K562 (cell line): ENCODE measurements around the gene RIPK4. TPM values are rescaled to one million over a fixed set of nuclear protein-coding genes. Genes with fewer than 3 reads are reported as not detected.

ENCODE experiments used
- ATAC-seq: fragments of 200-7000 bp; cut with Tn5 transposase; 3 replicates; pipeline ENCODE4 v1.9.1; 2020; ENCODE audit warnings: moderate library complexity
- BruUV-seq: library from RNA; stranded (reverse); fragments of 400-500 nt; replicated peaks from 2 replicates; lab custom pipeline; 2021; lab: Mats Ljungman, UMichigan
- CTCF ChIA-PET: fragments of 300-600 bp; formaldehyde crosslinking; extraction: SDS; loops from one replicate; lab custom pipeline; 2021; ENCODE audit warnings: low intra/inter-chr PET ratio; lab: Yijun Ruan, JAX
- POLR2A ChIA-PET: fragments of 300-600, 350-650 bp; sonication (Branson Sonifier 250); formaldehyde crosslinking; extraction: SDS; loops from one replicate; lab custom pipeline; 2021; ENCODE audit warnings: antibody characterized with exemption, inconsistent platforms; lab: Yijun Ruan, JAX
- DNase-seq, 4 experiments: peaks; one replicate each; pipeline versions ENCODE4 v3.0.0 to v3.0.0-alpha.2; 2011 to 2018; ENCODE audit warnings: low spot score in 3 of 4, mixed read lengths in 3 of 4; ENCODE audit errors: extremely low read depth in 1 of 4
- FAIRE-seq: peaks from 2 replicates; lab custom pipeline; 2011; peaks lifted over from hg19 to GRCh38; lab: Jason Lieb, UNC
- H2AFZ ChIP-seq: 2 replicates; pipeline ENCODE4 v1.6.0; 2011; ENCODE audit warnings: low read depth, low read length, control low read depth, inconsistent platforms
- H3K27ac ChIP-seq: fragments of 200-600 bp; 3 replicates; pipeline ENCODE4 v1.8.0; 2011; ENCODE audit warnings: low read depth, mild to moderate bottlenecking, control low read depth, inconsistent platforms, low read length, moderate library complexity, mixed read lengths; ENCODE audit errors: extremely low read depth
- H3K27me3 ChIP-seq, 2 experiments: fragments of 300-600 bp in 1 of 2; 2 replicates in 1 of 2; 3 replicates in 1 of 2; pipeline versions ENCODE4 v1.6.0 to v1.8.0; 2011; ENCODE audit warnings: inconsistent platforms in 2 of 2, low read length in 2 of 2, mild to moderate bottlenecking in 1 of 2, mixed read lengths in 1 of 2, moderate library complexity in 1 of 2; ENCODE audit not compliant: control insufficient read depth in 2 of 2, insufficient read depth in 2 of 2
- H3K36me3 ChIP-seq: fragments of 300-600 bp; 3 replicates; pipeline ENCODE4 v1.8.0; 2011; ENCODE audit warnings: mild to moderate bottlenecking, low read length, inconsistent platforms; ENCODE audit not compliant: control insufficient read depth, insufficient read depth
- H3K4me1 ChIP-seq, 2 experiments: fragments of 200-600 bp in 1 of 2; replicated peaks in 1 of 2; 2 replicates in 1 of 2; 3 replicates in 1 of 2; pipeline versions ENCODE4 v1.5.1 to v1.8.0; 2011; ENCODE audit warnings: inconsistent platforms in 2 of 2, low read length in 2 of 2, mild to moderate bottlenecking in 1 of 2, mixed read lengths in 1 of 2, moderate library complexity in 1 of 2; ENCODE audit not compliant: control insufficient read depth in 2 of 2, insufficient read depth in 2 of 2
- H3K4me2 ChIP-seq: 2 replicates; pipeline ENCODE4 v1.6.1; 2011; ENCODE audit warnings: low read length, control low read depth, inconsistent platforms, mixed read lengths; ENCODE audit not compliant: insufficient read depth
- H3K4me3 ChIP-seq: fragments of 200-600 bp; sonication (generic), shearing (Covaris generic); 2 replicates; pipeline ENCODE4 v1.5.1; 2016; ENCODE audit warnings: control low read depth, inconsistent platforms
- H3K79me2 ChIP-seq: fragments of 200-600 bp; 3 replicates; pipeline ENCODE4 v1.8.0; 2011; ENCODE audit warnings: low read length, inconsistent platforms; ENCODE audit not compliant: control insufficient read depth, insufficient read depth
- H3K9ac ChIP-seq, 2 experiments: 2 replicates each; pipeline versions ENCODE4 v1.6.0 to v1.6.1; 2011; ENCODE audit warnings: low read depth in 2 of 2, low read length in 2 of 2, control low read depth in 1 of 2, inconsistent platforms in 1 of 2, mild to moderate bottlenecking in 1 of 2, mixed read lengths in 1 of 2; ENCODE audit not compliant: insufficient read depth in 1 of 2
- H3K9me1 ChIP-seq: one replicate; pipeline ENCODE4 v1.6.0; 2011; ENCODE audit warnings: inconsistent platforms, mild to moderate bottlenecking, low read length, moderate library complexity; ENCODE audit not compliant: control insufficient read depth, insufficient read depth
- H3K9me3 ChIP-seq: replicated peaks from 2 replicates; pipeline ENCODE4 v1.5.1; 2011; ENCODE audit warnings: low read depth, low read length, inconsistent platforms; ENCODE audit not compliant: control insufficient read depth, insufficient read depth
- H4K20me1 ChIP-seq: replicated peaks from 2 replicates; pipeline ENCODE4 v1.6.1; 2011; ENCODE audit warnings: low read length, inconsistent platforms, mixed read lengths; ENCODE audit not compliant: control insufficient read depth, insufficient read depth
- BCOR ChIP-seq: fragments of 450-650 bp; IDR thresholded peaks from 2 replicates; pipeline ENCODE4 v1.6.1; 2016
- C11orf30 ChIP-seq: fragments of 450-650 bp; IDR thresholded peaks from 2 replicates; pipeline ENCODE4 v1.6.1; 2016; ENCODE audit warnings: low read depth, mild to moderate bottlenecking
- CBX2 ChIP-seq: fragments of 200-600 bp; sonication (generic); IDR thresholded peaks from one replicate; pipeline ENCODE4 v1.6.1; 2012; ENCODE audit warnings: mild to moderate bottlenecking, low read length, inconsistent platforms; ENCODE audit not compliant: insufficient read depth, poor library complexity, severe bottlenecking
- DIDO1 ChIP-seq: fragments of 450-650 bp; IDR thresholded peaks from 2 replicates; pipeline ENCODE4 v1.6.1; 2016; ENCODE audit warnings: low read depth, missing biosample characterization, missing genetic modification characterization
- KAT7 ChIP-seq: sonication (generic); formaldehyde crosslinking; IDR thresholded peaks from 2 replicates; pipeline ENCODE4 v1.8.0; 2022; ENCODE audit warnings: missing genetic modification reagents, mild to moderate bottlenecking, borderline replicate concordance
- MAFF ChIP-seq: IDR thresholded peaks from 2 replicates; pipeline ENCODE4 v1.6.1; 2012; ENCODE audit warnings: low read length, improper control_type of control experiment
- MAFG ChIP-seq: fragments of 450-650 bp; conservative IDR thresholded peaks from 2 replicates; pipeline ENCODE4 v1.6.1; 2016; ENCODE audit warnings: missing genetic modification characterization, missing compliant biosample characterization
- MAFK ChIP-seq: IDR thresholded peaks from 2 replicates; pipeline ENCODE4 v1.6.1; 2011; ENCODE audit warnings: low read length, improper control_type of control experiment
- NFE2 ChIP-seq: IDR thresholded peaks from 2 replicates; pipeline ENCODE4 v1.6.1; 2014; ENCODE audit warnings: antibody characterized with exemption, low read depth
- SIN3B ChIP-seq: fragments of 450-650 bp; IDR thresholded peaks from 2 replicates; pipeline ENCODE4 v1.6.1; 2017; ENCODE audit warnings: low read depth, mild to moderate bottlenecking, moderate library complexity
- SMARCB1 ChIP-seq: IDR thresholded peaks from 2 replicates; pipeline ENCODE4 v1.6.1; 2011; ENCODE audit warnings: improper control_type of control experiment, low read depth; ENCODE audit not compliant: insufficient read length
- SMARCC2 ChIP-seq: fragments of 450-650 bp; IDR thresholded peaks from 2 replicates; pipeline ENCODE4 v1.6.1; 2017; ENCODE audit warnings: antibody characterized with exemption, moderate library complexity, mild to moderate bottlenecking, low read depth
- TAF7 ChIP-seq: fragments of 450-650 bp; IDR thresholded peaks from 2 replicates; pipeline ENCODE4 v1.6.1; 2016; ENCODE audit warnings: missing genetic modification characterization, missing compliant biosample characterization
- ZKSCAN1 ChIP-seq: fragments of 150-350 bp; IDR thresholded peaks from 2 replicates; pipeline ENCODE4 v1.6.1; 2016; ENCODE audit warnings: low read depth, low read length
- ZKSCAN3 ChIP-seq: fragments of 250-450 bp; sonication (Bioruptor Pico); IDR thresholded peaks from 2 replicates; pipeline ENCODE4 v1.4.0; 2020
- ZNF316 ChIP-seq: fragments of 450-650 bp; IDR thresholded peaks from 2 replicates; pipeline ENCODE4 v1.6.1; 2016
- WGBS: fragments of 100-300 bp; shearing (Covaris generic); methylation state at CpG from one replicate; pipeline ENCODE4 v1.1.6; 2016; ENCODE audit warnings: low coverage, mixed read lengths; ENCODE audit not compliant: insufficient coverage; ENCODE audit errors: missing lambda C conversion rate; 5-methylcytosine and 5-hydroxymethylcytosine counted together
- in situ Hi-C: fragments of 300-500 bp; cut with MboI; formaldehyde crosslinking; loops from 4 replicates; pipeline ENCODE4 v1.15.0; 2018; ENCODE audit warnings: inconsistent platforms, mixed read lengths
- intact Hi-C: fragments of 100-400 bp; cut with micrococcal nuclease; formaldehyde crosslinking; loops from 2 replicates; pipeline ENCODE4 v1.14.2; 2022
- polyA plus RNA-seq, 8 experiments: library from polyadenylated mRNA; depleted of rRNA in 4 of 8; stranded (reverse) in 5 of 8; unstranded in 3 of 8; fragments of >200 nt; fragmentation: Nextera tagmentation in 2 of 8; fragmentation: Illumina TruSeq in 1 of 8; extraction: Ambion mirVana in 2 of 8; extraction: Trizol in 1 of 8; gene quantifications; 2 replicates each; pipeline versions ENCODE4 v1.2.1 to v1.2.3, GENCODE V29; 2011 to 2014; ENCODE audit warnings: inconsistent platforms in 1 of 8, missing spikeins in 1 of 8
- total RNA-seq, 7 experiments: library from RNA; depleted of rRNA in 6 of 7; stranded (reverse); fragments of >200 nt in 6 of 7; fragmentation: Illumina TruSeq in 2 of 7; extraction: Trizol in 2 of 7; gene quantifications; 2 replicates each; pipeline versions ENCODE4 v1.2.1 to v1.2.3, GENCODE V29; 2011 to 2021; ENCODE audit warnings: low replicate concordance in 1 of 7
- TF ChIP-seq, protein P1 (sequence below): fragments of 450-650 bp; IDR thresholded peaks from one replicate; pipeline ENCODE4 v1.6.1; 2018; ENCODE audit warnings: mild to moderate bottlenecking, moderate library complexity; ENCODE audit not compliant: partially characterized antibody

RIPK4 gene
- total and polyA plus RNA-seq, 9 of the 15 experiments (the other 6 are each of a cell fraction or from before 2014, with no cell fraction given): not detected

DNA sequence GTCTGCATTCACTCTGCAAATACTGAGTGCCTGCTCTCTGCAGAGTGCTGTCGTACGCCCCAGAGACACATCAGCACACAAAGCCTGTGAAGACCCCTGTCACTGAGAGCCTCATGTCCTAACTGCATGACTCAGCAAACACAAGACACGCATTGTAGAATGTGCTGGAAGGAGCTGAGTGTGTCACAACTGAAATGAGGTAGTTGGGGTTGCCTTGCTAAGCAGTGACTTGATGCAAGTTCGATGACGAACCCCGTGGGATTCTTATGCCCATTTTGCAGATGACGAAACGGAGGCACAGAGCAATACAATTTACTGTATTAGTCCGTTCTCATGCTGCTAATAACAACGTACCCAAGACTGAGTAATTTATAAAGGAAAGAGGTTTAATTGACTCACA, 65.1 kb downstream of the RIPK4 start:
- Histone ChIP-seq H2AFZ (no peak overlapping the region), H3K36me3 (no peaks in the 10 kb centered on the region), H3K79me2 (no peaks in the 10 kb centered on the region), H4K20me1 (no peaks in the 10 kb centered on the region), H3K4me2 (no peak overlapping the region), H3K4me3 (no peak overlapping the region), H3K9me1 (no peaks in the 10 kb centered on the region), H3K27ac (no peak overlapping the region), H3K4me1 (no peaks in the 10 kb centered on the region), H3K9me3 (no peaks in the 10 kb centered on the region), H3K9ac (no peak overlapping the region), H3K27me3 (peaks cover 20 to 61% of the 10 kb centered on the region in 2 experiments)
- TF ChIP-seq MAFK: peak; percentile 41; the same call in 1 of the 2 replicates
- TF ChIP-seq SMARCB1: no peak
- TF ChIP-seq NFE2: peak; percentile 63; the same call in 1 of the 2 replicates
- TF ChIP-seq DIDO1: no peak
- TF ChIP-seq SIN3B: no peak
- TF ChIP-seq, protein P1, sequence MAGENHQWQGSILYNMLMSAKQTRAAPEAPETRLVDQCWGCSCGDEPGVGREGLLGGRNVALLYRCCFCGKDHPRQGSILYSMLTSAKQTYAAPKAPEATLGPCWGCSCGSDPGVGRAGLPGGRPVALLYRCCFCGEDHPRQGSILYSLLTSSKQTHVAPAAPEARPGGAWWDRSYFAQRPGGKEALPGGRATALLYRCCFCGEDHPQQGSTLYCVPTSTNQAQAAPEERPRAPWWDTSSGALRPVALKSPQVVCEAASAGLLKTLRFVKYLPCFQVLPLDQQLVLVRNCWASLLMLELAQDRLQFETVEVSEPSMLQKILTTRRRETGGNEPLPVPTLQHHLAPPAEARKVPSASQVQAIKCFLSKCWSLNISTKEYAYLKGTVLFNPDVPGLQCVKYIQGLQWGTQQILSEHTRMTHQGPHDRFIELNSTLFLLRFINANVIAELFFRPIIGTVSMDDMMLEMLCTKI: no peak
- no peak for TF ChIP-seq CBX2
- TF ChIP-seq C11orf30: peak; percentile 42
- peak; percentile 74 for TF ChIP-seq ZNF316
- TF ChIP-seq ZKSCAN1: no peak
- TF ChIP-seq SMARCC2: no peak
- no peak for TF ChIP-seq TAF7 (tag)
- TF ChIP-seq MAFG: peak; percentile 65
- TF ChIP-seq BCOR: 0 out of 2 replicates have a peak, but pooled peaks have one; percentile 23
- TF ChIP-seq KAT7 (CRISPR knock-in tag): no peak
- 0 out of 2 replicates have a peak, but pooled peaks have one; percentile 19 for TF ChIP-seq MAFF
- no peak for TF ChIP-seq ZKSCAN3 (CRISPR knock-in tag)
- 0% methylated on average over 10 of the region's 10 CpGs for WGBS
- FAIRE-seq (peak; percentile 19), DNase-seq (no peak), ATAC-seq (no peak)
- ChIA-PET CTCF (no interaction called here), POLR2A (no interaction called here)
- intact Hi-C loops (no loop called here), in situ Hi-C loops (no loop called here)
- BruUV-seq: no TSS peak
